HG03039 (cell line): ENCODE data around the gene GABRB3.
"Not testable (repeated sequence)": the region's sequence is repeated elsewhere in the genome, so short reads cannot be mapped to it uniquely, and the experiment has no call there.

Source experiments
- ATAC-seq: cut with Tn5 transposase; IDR thresholded peaks from one replicate; pipeline ENCODE4 v1.9.1; 2021; ENCODE audit warnings: mild to moderate bottlenecking, moderate library complexity; ENCODE audit not compliant: unreplicated experiment

GABRB3 gene

GRCh38 chr15:26736502-26737248 is 36.2 kb downstream of the GABRB3 start:
- no peak for ATAC-seq

GRCh38 chr15:26731965-26732364 is 40.9 kb downstream of the GABRB3 start:
- no peak for ATAC-seq

- ATAC-seq, result no peak
Measured at GRCh38 chr15:26729581-26729980, 43.3 kb downstream of the GABRB3 start.

GRCh38 chr15:26729030-26729429 is 43.8 kb downstream of the GABRB3 start:
- no peak for ATAC-seq

GRCh38 chr15:26724381-26725150 is 48.3 kb downstream of the GABRB3 start:
- ATAC-seq, result no peak

- no peak for ATAC-seq
Measured at GRCh38 chr15:26722621-26723160, 50.2 kb downstream of the GABRB3 start.

GRCh38 chr15:26721232-26721967 is 51.5 kb downstream of the GABRB3 start:
- ATAC-seq, result no peak

- no peak for ATAC-seq
Measured at GRCh38 chr15:26720546-26720945, 52.3 kb downstream of the GABRB3 start.

- ATAC-seq, result not testable (repeated sequence)
Measured at GRCh38 chr15:26719866-26720265, 53.0 kb downstream of the GABRB3 start.

- no peak for ATAC-seq
Measured at GRCh38 chr15:26716069-26716468, 56.8 kb downstream of the GABRB3 start.

- no peak for ATAC-seq
Measured at GRCh38 chr15:26713498-26713897, 59.4 kb downstream of the GABRB3 start.

GRCh38 chr15:26712335-26712734 is 60.5 kb downstream of the GABRB3 start:
- ATAC-seq, result no peak

GRCh38 chr15:26711445-26711844 is 61.4 kb downstream of the GABRB3 start:
- no peak for ATAC-seq

- ATAC-seq, result no peak
Measured at GRCh38 chr15:26702381-26702780, 70.5 kb downstream of the GABRB3 start.

- no peak for ATAC-seq
Measured at GRCh38 chr15:26698555-26698954, 74.3 kb downstream of the GABRB3 start.

- ATAC-seq, result no peak
Measured at GRCh38 chr15:26697913-26698312, 75.0 kb downstream of the GABRB3 start.

GRCh38 chr15:26691249-26691648 is 81.6 kb downstream of the GABRB3 start:
- no peak for ATAC-seq

GRCh38 chr15:26690778-26691177 is 82.1 kb downstream of the GABRB3 start:
- no peak for ATAC-seq

- no peak for ATAC-seq
Measured at GRCh38 chr15:26689462-26689861, 83.4 kb downstream of the GABRB3 start.

GRCh38 chr15:26686547-26687187 is 86.2 kb downstream of the GABRB3 start:
- ATAC-seq, result no peak
